CD8-positive, alpha-beta memory T cell (primary cell): ENCODE measurements around the gene ZBTB16. TPM values are rescaled to one million over a fixed set of nuclear protein-coding genes. Genes with fewer than 3 reads are reported as not detected.

Experiments used
- CTCF ChIA-PET: fragments of 350-600 bp; sonication (Branson Sonifier 250); formaldehyde crosslinking; loops from one replicate; lab custom pipeline; 2021; ENCODE audit warnings: antibody characterized with exemption; lab: Charles Lee
- POLR2A ChIA-PET: fragments of 350-600 bp; sonication (Branson Sonifier 250); formaldehyde crosslinking; loops from one replicate; lab custom pipeline; 2021; ENCODE audit warnings: antibody characterized with exemption; lab: Charles Lee
- DNase-seq, 5 donors: peaks; one replicate each; pipeline versions ENCODE4 v3.0.0 to v3.0.0-alpha.2; 2020 to 2022; ENCODE audit warnings: mixed read lengths in 1 of 5
- H3K27ac ChIP-seq: one replicate; pipeline ENCODE4 v1.7.0; 2013; ENCODE audit warnings: low read depth, mild to moderate bottlenecking, low read length, moderate library complexity
- H3K27me3 ChIP-seq: 2 replicates; pipeline ENCODE4 v1.7.0; 2013; ENCODE audit warnings: low read length, mild to moderate bottlenecking; ENCODE audit not compliant: insufficient read depth, poor library complexity, severe bottlenecking
- H3K36me3 ChIP-seq: 2 replicates; pipeline ENCODE4 v1.7.0; 2013; ENCODE audit warnings: mild to moderate bottlenecking, low read length, moderate library complexity; ENCODE audit not compliant: insufficient read depth
- H3K4me1 ChIP-seq: 2 replicates; pipeline ENCODE4 v1.7.0; 2013; ENCODE audit warnings: mild to moderate bottlenecking, low read length, moderate library complexity; ENCODE audit not compliant: insufficient read depth
- H3K4me3 ChIP-seq: 2 replicates; pipeline ENCODE4 v1.7.0; 2013; ENCODE audit warnings: mild to moderate bottlenecking, low read length
- H3K9me3 ChIP-seq: 2 replicates; pipeline ENCODE4 v1.7.0; 2013; ENCODE audit warnings: mild to moderate bottlenecking, low read length
- H3K27ac Mint-ChIP-seq, 8 donors: one replicate each; pipeline ENCODE4 v1.8.0; 2020 to 2021; ENCODE audit warnings: mixed read lengths in 8 of 8, mild to moderate bottlenecking in 6 of 8, inconsistent platforms in 3 of 8, moderate library complexity in 3 of 8
- H3K27me3 Mint-ChIP-seq, 2 donors: one replicate each; pipeline ENCODE4 v1.8.0; 2020 to 2021; ENCODE audit warnings: mixed read lengths in 2 of 2, mild to moderate bottlenecking in 1 of 2, moderate library complexity in 1 of 2
- H3K36me3 Mint-ChIP-seq, 3 donors: one replicate each; pipeline ENCODE4 v1.8.0; 2020 to 2021; ENCODE audit warnings: mixed read lengths in 3 of 3, inconsistent platforms in 1 of 3, mild to moderate bottlenecking in 1 of 3
- H3K4me1 Mint-ChIP-seq, 3 donors: one replicate each; pipeline ENCODE4 v1.8.0; 2020 to 2021; ENCODE audit warnings: mixed read lengths in 3 of 3, inconsistent platforms in 1 of 3, mild to moderate bottlenecking in 1 of 3
- H3K4me3 Mint-ChIP-seq, 7 donors: one replicate each; pipeline ENCODE4 v1.8.0; 2020 to 2021; ENCODE audit warnings: mixed read lengths in 7 of 7, mild to moderate bottlenecking in 6 of 7, moderate library complexity in 4 of 7, inconsistent platforms in 2 of 7
- H3K9me3 Mint-ChIP-seq, 5 donors: one replicate each; pipeline ENCODE4 v1.8.0; 2020 to 2022; ENCODE audit warnings: mixed read lengths in 5 of 5, mild to moderate bottlenecking in 3 of 5, moderate library complexity in 2 of 5, inconsistent platforms in 1 of 5
- polyA plus RNA-seq: library from polyadenylated mRNA; unstranded; fragments of 300-500 nt; fragmentation: Illumina TruSeq; gene quantifications from one replicate; pipeline ENCODE4 v1.2.3, GENCODE V29; 2021
- total RNA-seq, 2 experiments: library from RNA; stranded (reverse); gene quantifications; one replicate each; pipeline ENCODE4 v1.2.3, GENCODE V29; 2021

ZBTB16 gene
- total and polyA plus RNA-seq, 3 experiments from 2014 or later: 2.1 to 71.9 (median 2.2) TPM

DNA sequence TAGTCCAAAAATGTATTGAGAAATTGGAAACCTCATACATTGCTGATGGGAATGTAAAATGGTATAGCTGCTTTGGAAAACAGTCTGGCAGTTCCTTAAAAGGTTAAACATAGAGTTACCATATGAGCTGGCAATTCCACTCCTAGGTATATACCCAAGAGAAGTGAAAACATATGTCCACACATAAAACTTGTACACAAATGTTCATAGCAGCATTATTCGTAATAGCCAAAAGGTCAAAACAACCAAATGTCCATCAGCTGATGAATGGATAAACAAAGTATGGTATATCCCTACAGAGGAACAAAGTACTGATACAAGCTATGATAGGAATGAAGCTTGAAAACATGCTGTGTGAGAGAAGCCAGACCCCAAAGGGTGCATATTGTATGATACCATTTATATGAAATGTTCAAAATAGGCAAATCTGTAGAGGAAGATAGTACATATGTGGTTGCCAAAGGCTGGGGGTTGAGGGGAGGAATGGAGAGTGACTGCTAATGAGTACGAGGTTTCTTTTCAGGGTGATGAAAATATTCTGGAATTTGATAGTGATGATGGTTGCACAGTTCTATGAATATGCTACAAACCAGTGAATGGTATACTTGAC, 85.8 kb downstream of the ZBTB16 start:
- Mint-ChIP-seq H3K4me1 (peaks cover 46 to 60% (median 59%) of the 10 kb centered on the region in 3 donors), H3K9me3 (no peaks in the 10 kb centered on the region), H3K36me3 (peaks cover 0 to 2% (median 2%) of the 10 kb centered on the region in 3 donors), H3K4me3 (peak overlapping the region in 1 of 7 donors; percentile 27), H3K27ac (peak overlapping the region in 6 of 8 donors; percentile 1 to 84 (median 12)), H3K27me3 (peaks cover 4 to 6% of the 10 kb centered on the region in 2 donors)
- H3K36me3 ChIP-seq: no peaks in the 10 kb centered on the region
- no peak overlapping the region for H3K27ac ChIP-seq
- CTCF ChIA-PET: interaction anchor here (0.6 kb wide), 1 partner anchor 272 kb away, joined by 4 read pairs; no protein-coding TSS in a partner anchor
- no peaks in the 10 kb centered on the region for H3K9me3 ChIP-seq
- H3K4me3 ChIP-seq: no peak overlapping the region
- POLR2A ChIA-PET: no interaction called here
- no peak for DNase-seq
- no peaks in the 10 kb centered on the region for H3K4me1 ChIP-seq
- no peaks in the 10 kb centered on the region for H3K27me3 ChIP-seq

DNA sequence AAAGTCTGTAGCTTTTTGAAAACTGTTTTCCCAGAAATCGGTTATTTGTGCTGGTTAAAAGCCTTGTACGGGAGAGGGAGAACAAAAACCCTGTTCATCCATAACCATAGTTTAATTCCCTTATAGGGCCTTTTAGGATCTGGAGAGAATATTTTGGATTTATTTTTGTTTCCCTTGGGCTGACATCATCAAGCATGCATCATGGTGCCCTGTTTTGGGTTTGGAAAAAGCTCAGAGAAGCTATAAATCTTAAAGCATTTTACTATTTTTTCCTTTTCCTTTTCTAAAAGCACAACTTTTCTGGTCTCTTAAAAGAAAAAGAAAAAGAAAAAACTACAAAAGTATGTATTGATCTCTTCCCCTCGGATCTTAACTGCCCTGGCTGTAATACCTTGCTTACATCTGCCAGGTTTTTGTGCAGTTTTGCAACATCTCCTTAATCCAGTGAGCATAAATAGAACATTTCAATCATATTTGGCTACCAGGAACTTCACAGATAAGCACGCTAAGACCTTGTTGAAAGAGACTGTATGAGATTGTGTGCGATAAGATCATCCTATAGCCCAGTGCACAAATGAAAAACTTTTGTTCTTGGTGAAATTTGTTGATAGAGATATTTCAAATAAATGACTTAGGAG, 88.0 kb downstream of the ZBTB16 start:
- no peak overlapping the region for H3K4me3 ChIP-seq
- H3K4me1 ChIP-seq: no peaks in the 10 kb centered on the region
- no peaks in the 10 kb centered on the region for H3K9me3 ChIP-seq
- peak overlapping the region; percentile 7 to 92 (median 60) for H3K27ac Mint-ChIP-seq
- H3K4me1 Mint-ChIP-seq: peaks cover 51 to 62% (median 61%) of the 10 kb centered on the region in 3 donors
- POLR2A ChIA-PET: interaction anchor here (0.6 kb wide), 1 partner anchor 36 kb away, joined by 3 read pairs; no protein-coding TSS in a partner anchor
- peak overlapping the region in 6 of 7 donors; percentile 13 to 63 (median 50) for H3K4me3 Mint-ChIP-seq
- H3K9me3 Mint-ChIP-seq: no peaks in the 10 kb centered on the region
- DNase-seq: no peak
- CTCF ChIA-PET: no interaction called here
- H3K36me3 Mint-ChIP-seq: peaks cover 0 to 4% (median 0%) of the 10 kb centered on the region in 3 donors
- no peaks in the 10 kb centered on the region for H3K27me3 ChIP-seq
- no peaks in the 10 kb centered on the region for H3K36me3 ChIP-seq
- no peak overlapping the region for H3K27ac ChIP-seq
- H3K27me3 Mint-ChIP-seq: no peaks in the 10 kb centered on the region

DNA sequence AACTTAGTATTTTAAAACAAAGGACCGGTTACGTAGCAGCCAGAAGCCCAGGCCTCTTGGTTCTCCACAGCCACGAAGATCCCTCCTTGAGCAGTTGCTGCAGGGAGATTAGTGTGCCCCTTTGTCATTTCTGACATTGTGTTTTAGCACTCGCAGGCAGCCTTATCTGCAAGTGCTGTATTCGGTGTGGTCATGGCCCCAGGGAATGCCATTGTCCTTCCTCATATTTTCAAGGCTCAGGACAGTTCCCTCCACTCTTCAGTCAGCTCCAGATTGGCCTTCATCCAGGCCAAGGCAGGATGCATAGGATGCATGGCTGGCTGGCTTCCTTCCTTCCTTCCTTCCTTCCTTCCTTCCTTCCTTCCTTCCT, 88.5 kb downstream of the ZBTB16 start:
- Mint-ChIP-seq H3K27me3 (no peaks in the 10 kb centered on the region), H3K9me3 (no peaks in the 10 kb centered on the region), H3K27ac (peak overlapping the region in 7 of 8 donors; percentile 7 to 92 (median 73)), H3K4me3 (peak overlapping the region in 6 of 7 donors; percentile 13 to 63 (median 50)), H3K36me3 (peaks cover 0 to 4% (median 0%) of the 10 kb centered on the region in 3 donors), H3K4me1 (peaks cover 56 to 67% (median 65%) of the 10 kb centered on the region in 3 donors)
- Histone ChIP-seq H3K36me3 (no peaks in the 10 kb centered on the region), H3K27ac (no peak overlapping the region), H3K4me3 (no peak overlapping the region), H3K9me3 (no peaks in the 10 kb centered on the region), H3K4me1 (no peaks in the 10 kb centered on the region), H3K27me3 (no peaks in the 10 kb centered on the region)
- CTCF ChIA-PET: no interaction called here
- DNase-seq: no peak
- POLR2A ChIA-PET: no interaction called here

DNA sequence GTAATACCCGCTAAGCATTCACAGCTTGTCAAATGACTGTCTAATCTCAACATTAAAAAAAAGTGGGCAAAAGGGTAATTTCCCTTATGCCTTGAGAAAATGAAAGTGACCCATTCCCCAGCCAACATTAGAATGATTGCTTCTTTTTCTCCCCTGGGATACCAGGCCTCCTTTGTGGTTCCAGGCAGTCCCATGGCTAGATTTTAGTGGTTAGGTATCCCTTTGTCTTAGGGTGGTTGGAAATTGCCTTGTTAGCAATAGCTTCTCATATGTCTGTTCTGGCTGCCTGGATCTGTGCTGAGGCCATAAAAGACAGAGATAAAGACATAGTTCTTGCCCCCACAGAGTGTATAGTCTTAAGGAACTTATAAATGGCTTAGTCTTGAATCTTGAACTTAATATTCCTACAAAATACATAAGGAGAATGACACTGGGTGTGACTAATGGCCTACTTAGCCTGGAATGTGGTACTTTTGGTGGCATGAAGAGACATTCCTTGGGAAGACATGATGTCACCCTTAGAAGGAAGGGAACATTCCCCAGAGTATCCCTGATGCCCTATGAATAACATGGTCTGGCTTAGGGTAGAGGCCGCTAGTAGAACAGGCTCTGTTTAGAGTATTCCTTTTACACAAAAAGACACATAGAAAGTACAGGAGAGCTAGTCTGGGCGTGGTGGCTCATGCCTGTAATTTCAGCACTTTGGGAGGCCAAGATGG, 90.3 kb downstream of the ZBTB16 start:
- CTCF ChIA-PET: interaction anchor here (1.1 to 1.5 kb wide), 2 partner anchors 10 to 42 kb away, joined by 3 read pairs; no protein-coding TSS in a partner anchor
- no peaks in the 10 kb centered on the region for H3K9me3 ChIP-seq
- POLR2A ChIA-PET: no interaction called here

DNA sequence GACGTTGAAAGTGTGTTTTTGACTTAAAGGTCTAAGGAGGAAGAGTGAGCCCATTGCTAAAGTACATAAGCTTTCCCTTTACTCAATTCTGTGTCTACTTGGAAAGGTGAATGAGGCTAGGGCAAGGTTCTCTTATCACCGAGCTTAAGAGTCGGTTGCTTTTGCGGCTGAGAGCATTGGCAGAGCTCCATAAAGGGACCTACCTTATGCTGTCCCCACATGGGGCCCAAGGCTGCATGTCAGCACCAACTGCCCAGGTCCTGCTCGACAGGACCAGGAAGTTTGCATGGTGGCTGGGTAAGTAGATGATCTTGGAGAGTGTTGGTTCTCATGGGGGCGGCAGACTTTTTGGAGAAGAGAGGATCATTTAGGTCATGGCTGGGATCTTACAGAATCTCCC, 91.2 kb downstream of the ZBTB16 start:
- Mint-ChIP-seq H3K9me3 (no peaks in the 10 kb centered on the region), H3K4me1 (peaks cover 62 to 70% (median 67%) of the 10 kb centered on the region in 3 donors), H3K4me3 (peak overlapping the region in 1 of 7 donors; percentile 29), H3K36me3 (peaks cover 0 to 4% (median 2%) of the 10 kb centered on the region in 3 donors), H3K27ac (peak overlapping the region in 5 of 8 donors; percentile 26 to 69 (median 43)), H3K27me3 (no peaks in the 10 kb centered on the region)
- Histone ChIP-seq H3K27ac (no peak overlapping the region), H3K36me3 (no peaks in the 10 kb centered on the region), H3K27me3 (no peaks in the 10 kb centered on the region), H3K4me3 (no peak overlapping the region), H3K9me3 (no peaks in the 10 kb centered on the region), H3K4me1 (no peaks in the 10 kb centered on the region)
- POLR2A ChIA-PET: no interaction called here
- CTCF ChIA-PET: no interaction called here
- no peak for DNase-seq

More for the DNA sequence above, 90.3 kb downstream of the ZBTB16 start:
- no peaks in the 10 kb centered on the region for H3K36me3 ChIP-seq
- H3K9me3 Mint-ChIP-seq: no peaks in the 10 kb centered on the region
- no peak overlapping the region for H3K4me3 ChIP-seq
- peak overlapping the region in 3 of 7 donors; percentile 38 to 70 (median 66) for H3K4me3 Mint-ChIP-seq
- H3K27ac ChIP-seq: no peak overlapping the region
- H3K4me1 Mint-ChIP-seq: peaks cover 58 to 65% (median 63%) of the 10 kb centered on the region in 3 donors
- no peaks in the 10 kb centered on the region for H3K27me3 Mint-ChIP-seq
- no peaks in the 10 kb centered on the region for H3K4me1 ChIP-seq
- H3K27ac Mint-ChIP-seq: peak overlapping the region in 6 of 8 donors; percentile 17 to 92 (median 54)
- peaks cover 0 to 4% (median 2%) of the 10 kb centered on the region in 3 donors for H3K36me3 Mint-ChIP-seq
- no peaks in the 10 kb centered on the region for H3K27me3 ChIP-seq
- DNase-seq: no peak

DNA sequence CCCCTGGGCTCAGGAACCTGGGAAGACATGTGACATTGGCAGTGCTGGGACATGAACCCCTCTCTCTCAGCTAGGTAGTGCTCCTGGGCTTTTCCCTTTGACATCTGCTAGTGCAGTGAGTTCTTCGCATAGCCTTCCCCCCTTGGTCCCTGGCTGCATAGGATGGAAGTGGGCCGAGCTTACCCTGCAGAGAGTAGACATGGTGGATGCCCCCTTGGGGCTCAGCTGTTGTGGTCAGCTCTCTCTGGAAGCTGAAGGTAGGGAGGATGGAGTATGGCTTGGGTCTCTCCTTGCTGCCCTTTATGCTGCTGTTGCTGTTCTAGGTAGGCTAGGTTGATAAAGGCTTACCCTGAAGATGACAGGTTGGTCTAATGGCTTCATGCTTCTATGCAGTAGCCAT, 92.1 kb downstream of the ZBTB16 start:
- H3K27me3 ChIP-seq: no peaks in the 10 kb centered on the region

DNA sequence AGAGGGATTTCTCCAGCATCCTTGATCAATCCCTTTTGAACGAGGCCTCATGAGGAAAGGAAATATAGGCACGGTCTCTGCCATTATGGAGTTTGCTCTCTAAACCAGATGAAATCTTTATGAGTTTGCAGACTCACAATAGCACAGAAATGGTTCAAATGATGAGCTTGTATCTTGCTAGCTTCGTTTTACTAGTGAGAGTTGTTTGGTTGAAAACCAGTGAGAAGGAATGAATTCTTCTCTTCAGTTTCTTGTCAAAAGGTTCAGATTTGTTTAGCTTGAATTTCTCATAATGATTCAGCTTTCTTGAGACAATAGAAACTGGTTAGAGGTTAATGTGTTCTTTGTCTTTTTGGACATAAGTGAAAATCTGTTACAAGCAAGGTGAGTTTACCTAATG, 92.7 kb downstream of the ZBTB16 start:
- Mint-ChIP-seq H3K9me3 (no peaks in the 10 kb centered on the region), H3K27ac (peak overlapping the region in 6 of 8 donors; percentile 4 to 84 (median 38)), H3K27me3 (no peaks in the 10 kb centered on the region), H3K4me1 (peaks cover 65 to 76% (median 69%) of the 10 kb centered on the region in 3 donors), H3K36me3 (peaks cover 0 to 4% (median 4%) of the 10 kb centered on the region in 3 donors), H3K4me3 (peak overlapping the region in 5 of 7 donors; percentile 5 to 52 (median 35))
- DNase-seq: no peak
- no peaks in the 10 kb centered on the region for H3K4me1 ChIP-seq
- no peaks in the 10 kb centered on the region for H3K27me3 ChIP-seq
- no peak overlapping the region for H3K4me3 ChIP-seq
- ChIA-PET POLR2A (interaction anchor here (0.6 kb wide), 1 partner anchor 15 kb away, joined by 6 read pairs; no protein-coding TSS in a partner anchor), CTCF (interaction anchor here (1.0 kb wide), 1 partner anchor 108 kb away, joined by 4 read pairs; no protein-coding TSS in a partner anchor)
- no peak overlapping the region for H3K27ac ChIP-seq
- H3K36me3 ChIP-seq: no peaks in the 10 kb centered on the region
- no peaks in the 10 kb centered on the region for H3K9me3 ChIP-seq

More for the DNA sequence above, 92.1 kb downstream of the ZBTB16 start:
- Histone ChIP-seq H3K36me3 (no peaks in the 10 kb centered on the region), H3K9me3 (no peaks in the 10 kb centered on the region), H3K4me3 (no peak overlapping the region), H3K4me1 (no peaks in the 10 kb centered on the region), H3K27ac (no peak overlapping the region)
- H3K9me3 Mint-ChIP-seq: no peaks in the 10 kb centered on the region
- DNase-seq: no peak
- peaks cover 0 to 4% (median 2%) of the 10 kb centered on the region in 3 donors for H3K36me3 Mint-ChIP-seq
- POLR2A ChIA-PET: no interaction called here
- H3K27me3 Mint-ChIP-seq: no peaks in the 10 kb centered on the region
- H3K27ac Mint-ChIP-seq: peak overlapping the region in 5 of 8 donors; percentile 33 to 90 (median 63)
- peak overlapping the region in 1 of 7 donors; percentile 35 for H3K4me3 Mint-ChIP-seq
- H3K4me1 Mint-ChIP-seq: peaks cover 64 to 76% (median 68%) of the 10 kb centered on the region in 3 donors
- CTCF ChIA-PET: interaction anchor here (1.0 kb wide), 1 partner anchor 109 kb away, joined by 4 read pairs; no protein-coding TSS in a partner anchor
